NT2/D1 (cell line): ENCODE data around the gene CDK6.

Source experiments
- SUZ12 ChIP-seq: IDR thresholded peaks from 2 replicates; pipeline ENCODE4 v1.6.1; 2011; ENCODE audit not compliant: insufficient read length, insufficient read depth; ENCODE audit errors: extremely low read depth
- YY1 ChIP-seq: IDR thresholded peaks from 2 replicates; pipeline ENCODE4 v1.6.1; 2011; ENCODE audit not compliant: insufficient read length, insufficient read depth
- ZNF274 ChIP-seq: IDR thresholded peaks from 2 replicates; pipeline ENCODE4 v1.6.1; 2011; ENCODE audit warnings: mild to moderate bottlenecking, low read depth, low read length

DNA sequence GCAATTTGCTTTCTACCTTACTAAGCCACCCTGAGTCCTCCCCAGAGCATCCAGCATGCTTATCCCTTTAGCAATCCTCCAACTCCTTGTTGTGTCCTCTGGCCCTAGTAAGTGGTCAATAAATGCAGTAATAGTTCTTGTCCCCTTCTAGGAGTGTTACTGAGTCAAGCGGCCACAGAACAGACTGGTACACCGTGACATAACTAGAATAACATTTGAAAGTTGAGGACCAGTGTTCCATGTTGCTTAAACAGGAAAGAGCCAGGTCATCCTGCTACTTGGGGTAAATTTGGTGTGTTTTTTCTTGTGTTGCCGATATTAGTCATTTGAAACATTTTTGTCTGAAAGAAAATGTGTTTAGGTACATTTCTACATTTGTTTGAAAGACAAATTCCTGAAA lies 4.8 kb upstream of the CDK6 start:
- no peak for TF ChIP-seq SUZ12
- no peak for TF ChIP-seq YY1
- TF ChIP-seq ZNF274: no peak
